KMS-11 (cell line): ENCODE results near the gene DPYSL3.

Source experiments
- H2AFZ ChIP-seq: fragments of 200-600 bp; sonication (generic); 2 replicates; pipeline ENCODE4 v1.6.1; 2016; ENCODE audit warnings: antibody characterized with exemption, mixed run types, low read depth
- H3K27ac ChIP-seq: fragments of 200-600 bp; sonication (generic); 2 replicates; pipeline ENCODE4 v1.6.1; 2016; ENCODE audit warnings: mild to moderate bottlenecking, mixed run types
- H3K27me3 ChIP-seq: fragments of 200-600 bp; sonication (generic); 2 replicates; pipeline ENCODE4 v1.6.1; 2017; ENCODE audit warnings: mild to moderate bottlenecking, low read depth, mixed run types, moderate library complexity; ENCODE audit not compliant: insufficient read depth
- H3K36me3 ChIP-seq: fragments of 200-600 bp; sonication (generic); 2 replicates; pipeline ENCODE4 v1.6.1; 2017; ENCODE audit warnings: mild to moderate bottlenecking, mixed run types; ENCODE audit not compliant: insufficient read depth
- H3K4me1 ChIP-seq: fragments of 200-600 bp; sonication (generic); 2 replicates; pipeline ENCODE4 v1.6.1; 2016; ENCODE audit warnings: mild to moderate bottlenecking, low read depth, mixed run types; ENCODE audit not compliant: poor library complexity, severe bottlenecking
- H3K4me2 ChIP-seq: fragments of 200-600 bp; sonication (generic); 2 replicates; pipeline ENCODE4 v1.7.0; 2016; ENCODE audit warnings: mild to moderate bottlenecking, mixed run types
- H3K4me3 ChIP-seq: fragments of 200-600 bp; sonication (generic); IDR thresholded peaks from 2 replicates; pipeline ENCODE4 v1.6.1; 2017; ENCODE audit warnings: low read depth, low read length, mixed read lengths; ENCODE audit not compliant: insufficient read depth
- H3K79me2 ChIP-seq: fragments of 200-600 bp; sonication (generic); 2 replicates; pipeline ENCODE4 v1.6.1; 2016; ENCODE audit warnings: low read depth, mixed run types; ENCODE audit not compliant: insufficient read depth
- H3K9ac ChIP-seq: fragments of 200-600 bp; sonication (generic); 2 replicates; pipeline ENCODE4 v1.6.1; 2016; ENCODE audit warnings: mild to moderate bottlenecking, mixed run types
- H4K20me1 ChIP-seq: fragments of 200-600 bp; sonication (generic); 2 replicates; pipeline ENCODE4 v1.6.1; 2016; ENCODE audit warnings: mild to moderate bottlenecking, mixed run types; ENCODE audit not compliant: insufficient read depth
- CTCF ChIP-seq: fragments of 200-600 bp; sonication (generic); conservative IDR thresholded peaks from 2 replicates; pipeline ENCODE4 v1.6.1; 2017; ENCODE audit warnings: low read depth, mild to moderate bottlenecking, antibody characterized with exemption, low read length, moderate library complexity, mixed read lengths

The DPYSL3 gene

GRCh38 chr5:147481376-147481775, 28.5 kb downstream of the DPYSL3 start:
- Histone ChIP-seq H3K27me3 (no peaks in the 10 kb centered on the region), H2AFZ (no peak overlapping the region), H3K36me3 (no peaks in the 10 kb centered on the region), H3K4me3 (no peak overlapping the region), H3K4me2 (no peak overlapping the region), H4K20me1 (no peaks in the 10 kb centered on the region), H3K79me2 (no peaks in the 10 kb centered on the region), H3K9ac (no peak overlapping the region), H3K4me1 (peaks cover 22% of the 10 kb centered on the region), H3K27ac (no peak overlapping the region)
- TF ChIP-seq CTCF: no peak

- H2AFZ ChIP-seq: no peak overlapping the region
These were observed 29.9 kb downstream of the DPYSL3 start for GRCh38 chr5:147479949-147480348.

GRCh38 chr5:147479444-147479843, 30.4 kb downstream of the DPYSL3 start:
- Histone ChIP-seq H3K27ac (no peak overlapping the region), H4K20me1 (no peaks in the 10 kb centered on the region), H3K36me3 (no peaks in the 10 kb centered on the region), H3K9ac (no peak overlapping the region), H3K4me3 (no peak overlapping the region), H3K4me1 (peaks cover 22% of the 10 kb centered on the region), H3K79me2 (no peaks in the 10 kb centered on the region), H2AFZ (no peak overlapping the region), H3K4me2 (no peak overlapping the region), H3K27me3 (no peaks in the 10 kb centered on the region)
- no peak for TF ChIP-seq CTCF

More at GRCh38 chr5:147479949-147480348, 29.9 kb downstream of the DPYSL3 start:
- no peaks in the 10 kb centered on the region for H3K79me2 ChIP-seq
- no peak overlapping the region for H3K27ac ChIP-seq
- H4K20me1 ChIP-seq: no peaks in the 10 kb centered on the region
- H3K4me3 ChIP-seq: no peak overlapping the region
- peaks cover 22% of the 10 kb centered on the region for H3K4me1 ChIP-seq
- no peaks in the 10 kb centered on the region for H3K36me3 ChIP-seq
- no peaks in the 10 kb centered on the region for H3K27me3 ChIP-seq
- no peak overlapping the region for H3K4me2 ChIP-seq
- no peak overlapping the region for H3K9ac ChIP-seq
- TF ChIP-seq CTCF: no peak

- no peak overlapping the region for H3K27ac ChIP-seq
- H3K9ac ChIP-seq: no peak overlapping the region
- no peak for TF ChIP-seq CTCF
- no peaks in the 10 kb centered on the region for H3K27me3 ChIP-seq
- no peaks in the 10 kb centered on the region for H3K36me3 ChIP-seq
- H3K79me2 ChIP-seq: no peaks in the 10 kb centered on the region
- H3K4me3 ChIP-seq: no peak overlapping the region
- no peak overlapping the region for H2AFZ ChIP-seq
- H3K4me1 ChIP-seq: no peaks in the 10 kb centered on the region
- no peaks in the 10 kb centered on the region for H4K20me1 ChIP-seq
- no peak overlapping the region for H3K4me2 ChIP-seq
These were observed 35.7 kb downstream of the DPYSL3 start for GRCh38 chr5:147474140-147474539.
